Measurements from ENCODE around the gene KRT3.
"Not testable (repeated sequence)": the region's sequence is repeated elsewhere in the genome, so short reads cannot be mapped to it uniquely, and the experiment has no call there.

Gene KRT3

GRCh38 chr12:52797529-52797894 lies 1.6 kb upstream of the KRT3 start:
- no peak for DNase-seq (ENCODE audit: low read depth in 1 of 2, low spot score in 1 of 2)
- TF ChIP-seq JUND (IDR thresholded peaks at IDR 0.05; ENCODE audit: low read depth), result no peak
- in situ Hi-C loops (cut with HindIII; ENCODE audit: low pct_unique_long_range_greater_than_20kb, low sequenced_read_pairs), result no loop called here

GRCh38 chr12:52796839-52797528 lies 1.1 kb upstream of the KRT3 start:
- in situ Hi-C loops (cut with HindIII; ENCODE audit: low pct_unique_long_range_greater_than_20kb, low sequenced_read_pairs), result no loop called here
- no peak for TF ChIP-seq JUND (IDR thresholded peaks at IDR 0.05; ENCODE audit: low read depth)
- DNase-seq (ENCODE audit: low read depth in 1 of 2, low spot score in 1 of 2), result no peak

- in situ Hi-C loops (cut with HindIII; ENCODE audit: low pct_unique_long_range_greater_than_20kb, low sequenced_read_pairs), result no loop called here
- TF ChIP-seq JUND (IDR thresholded peaks at IDR 0.05; ENCODE audit: low read depth), result no peak
- DNase-seq (ENCODE audit: low read depth in 1 of 2, low spot score in 1 of 2), result no peak
Observed at GRCh38 chr12:52796429-52796794, 495 bp upstream of the KRT3 start.

GRCh38 chr12:52795332-52795674 lies 614 bp downstream of the KRT3 start:
- in situ Hi-C loops (cut with HindIII; ENCODE audit: low pct_unique_long_range_greater_than_20kb, low sequenced_read_pairs); DNase-seq (ENCODE audit: low read depth in 1 of 2, low spot score in 1 of 2): not testable (repeated sequence)

- peak in 1 of 2 experiments; percentile 16 for DNase-seq (ENCODE audit: low read depth in 1 of 2, low spot score in 1 of 2)
- in situ Hi-C loops (cut with HindIII; ENCODE audit: low pct_unique_long_range_greater_than_20kb, low sequenced_read_pairs), result no loop called here
- TF ChIP-seq JUND (IDR thresholded peaks at IDR 0.05; ENCODE audit: low read depth), result no peak
Observed at GRCh38 chr12:52794479-52795331, 1.2 kb downstream of the KRT3 start.

- no peak for DNase-seq (ENCODE audit: low read depth in 1 of 2, low spot score in 1 of 2)
- no peak for TF ChIP-seq JUND (IDR thresholded peaks at IDR 0.05; ENCODE audit: low read depth)
- in situ Hi-C loops (cut with HindIII; ENCODE audit: low pct_unique_long_range_greater_than_20kb, low sequenced_read_pairs), result no loop called here
Observed at GRCh38 chr12:52792185-52793029, 3.5 kb downstream of the KRT3 start.

GRCh38 chr12:52791271-52792184 lies 4.4 kb downstream of the KRT3 start:
- in situ Hi-C loops (cut with HindIII; ENCODE audit: low pct_unique_long_range_greater_than_20kb, low sequenced_read_pairs), result no loop called here
- TF ChIP-seq JUND (IDR thresholded peaks at IDR 0.05; ENCODE audit: low read depth), result no peak
- DNase-seq (ENCODE audit: low read depth in 1 of 2, low spot score in 1 of 2), result no peak

GRCh38 chr12:52790427-52791270 lies 5.3 kb downstream of the KRT3 start:
- in situ Hi-C loops (cut with HindIII; ENCODE audit: low pct_unique_long_range_greater_than_20kb, low sequenced_read_pairs), result no loop called here
- DNase-seq (ENCODE audit: low read depth in 1 of 2, low spot score in 1 of 2), result no peak
- no peak for TF ChIP-seq JUND (IDR thresholded peaks at IDR 0.05; ENCODE audit: low read depth)

- no peak for TF ChIP-seq JUND (IDR thresholded peaks at IDR 0.05; ENCODE audit: low read depth)
- in situ Hi-C loops (cut with HindIII; ENCODE audit: low pct_unique_long_range_greater_than_20kb, low sequenced_read_pairs), result no loop called here
- no peak for DNase-seq (ENCODE audit: low read depth in 1 of 2, low spot score in 1 of 2)
Observed at GRCh38 chr12:52789637-52790426, 6.1 kb downstream of the KRT3 start.

GRCh38 chr12:52788876-52789636 lies 6.9 kb downstream of the KRT3 start:
- DNase-seq (ENCODE audit: low read depth in 1 of 2, low spot score in 1 of 2), result no peak
- in situ Hi-C loops (cut with HindIII; ENCODE audit: low pct_unique_long_range_greater_than_20kb, low sequenced_read_pairs), result no loop called here
- no peak for TF ChIP-seq JUND (IDR thresholded peaks at IDR 0.05; ENCODE audit: low read depth)
